HUES48 (cell line): Measurements from ENCODE around the gene RHBDD2.
A peak's percentile ranks its signal among the peaks of the same experiment; 100 is the strongest.
"Not testable (repeated sequence)": the region's sequence is repeated elsewhere in the genome, so short reads cannot be mapped to it uniquely, and the experiment has no call there.

Experiments used
- H3K27ac ChIP-seq: one replicate; pipeline ENCODE4 v1.7.0; 2013; ENCODE audit warnings: low read depth, low read length, inconsistent platforms
- H3K27me3 ChIP-seq: 2 replicates; pipeline ENCODE4 v1.6.1; 2013; ENCODE audit warnings: mild to moderate bottlenecking, low read length; ENCODE audit not compliant: control insufficient read depth, insufficient read depth
- H3K36me3 ChIP-seq: 2 replicates; pipeline ENCODE4 v1.6.1; 2013; ENCODE audit warnings: low read length; ENCODE audit not compliant: control insufficient read depth, insufficient read depth
- H3K4me1 ChIP-seq: 2 replicates; pipeline ENCODE4 v1.6.1; 2013; ENCODE audit warnings: mild to moderate bottlenecking, low read length; ENCODE audit not compliant: control insufficient read depth, insufficient read depth
- H3K4me3 ChIP-seq: 2 replicates; pipeline ENCODE4 v1.5.1; 2013; ENCODE audit warnings: mild to moderate bottlenecking, low read depth, low read length
- H3K9ac ChIP-seq: 2 replicates; pipeline ENCODE4 v1.6.1; 2013; ENCODE audit warnings: mild to moderate bottlenecking, low read depth, low read length, moderate library complexity
- H3K9me3 ChIP-seq: 2 replicates; pipeline ENCODE4 v1.6.1; 2013; ENCODE audit warnings: low read length; ENCODE audit not compliant: control insufficient read depth, insufficient read depth

The RHBDD2 gene

DNA sequence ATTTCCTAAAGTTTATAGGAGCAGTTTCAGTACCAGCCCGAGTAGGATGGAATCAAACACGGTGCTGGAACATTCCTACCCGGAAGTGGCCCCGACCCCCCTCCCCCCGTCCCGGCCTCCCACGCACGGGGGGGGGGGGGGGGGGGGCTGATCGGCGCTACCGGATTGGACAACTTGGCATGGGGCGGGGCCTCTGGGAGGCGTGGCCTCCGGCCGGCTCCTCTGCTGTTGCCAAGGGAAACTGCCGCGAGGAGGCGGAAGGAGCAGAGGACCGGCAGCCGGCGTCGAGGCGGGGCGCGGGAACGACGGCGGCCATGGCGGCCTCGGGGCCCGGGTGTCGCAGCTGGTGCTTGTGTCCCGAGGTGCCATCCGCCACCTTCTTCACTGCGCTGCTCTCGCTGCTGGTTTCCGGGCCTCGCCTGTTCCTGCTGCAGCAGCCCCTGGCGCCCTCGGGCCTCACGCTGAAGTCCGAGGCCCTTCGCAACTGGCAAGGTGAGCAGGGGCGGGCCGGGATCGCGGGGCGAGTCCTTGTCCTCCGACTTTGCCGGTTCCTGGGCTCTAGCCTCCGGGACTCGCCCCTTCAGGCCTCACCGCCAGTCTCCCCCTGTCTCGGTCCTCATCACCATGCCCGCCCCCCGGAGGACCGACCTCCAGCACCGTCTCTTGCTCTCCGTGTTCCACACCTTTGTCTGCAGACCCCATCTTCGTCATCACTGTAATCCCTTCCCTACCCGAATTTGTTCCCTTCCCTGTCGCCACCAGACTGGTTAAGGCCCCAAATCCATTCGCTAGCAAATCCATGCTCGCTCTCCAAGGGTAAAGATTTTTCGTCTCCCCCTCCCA is at the start of gene RHBDD2:
Gene RHBDD2 (plus strand): TSS at position 266 of the 843 bp plus-strand sequence. CDS start 49 bp downstream, at position 315.
- peak within 1 kb of the TSS; percentile 86 for H3K4me3 ChIP-seq
- peak within 1 kb of the TSS; percentile 81 for H3K27ac ChIP-seq
- H3K4me1 ChIP-seq: peaks cover 19% of the 10 kb centered on the region
- H3K9me3 ChIP-seq: no peaks in the 10 kb centered on the region
- peaks cover 27% of the 10 kb centered on the region for H3K36me3 ChIP-seq
- H3K27me3 ChIP-seq: peaks cover 15% of the 10 kb centered on the region
- peak within 1 kb of the TSS; percentile 73 for H3K9ac ChIP-seq

DNA sequence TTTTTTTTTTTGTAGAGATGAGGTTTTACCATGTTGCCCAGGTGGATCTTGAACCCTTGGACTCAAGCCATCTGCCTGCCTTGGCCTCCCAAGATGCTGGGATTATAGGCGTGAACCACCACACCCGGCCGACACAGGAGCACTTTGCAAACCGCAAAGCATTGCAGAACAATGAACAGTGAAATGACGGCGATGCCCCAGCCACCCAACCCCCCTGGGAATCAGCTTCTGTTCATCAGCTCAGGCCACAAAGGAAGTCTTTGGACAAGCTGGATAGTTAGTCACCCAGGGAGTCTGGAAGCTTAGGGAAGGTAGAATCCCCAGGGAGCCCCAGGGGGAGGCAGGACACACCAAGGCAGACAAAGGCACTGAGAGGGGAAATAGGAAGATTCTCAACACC is 49.2 kb upstream of the RHBDD2 start:
- H3K4me1 ChIP-seq, H3K9ac ChIP-seq, H3K9me3 ChIP-seq, H3K4me3 ChIP-seq, H3K27ac ChIP-seq, H3K27me3 ChIP-seq, H3K36me3 ChIP-seq: not testable (repeated sequence)

DNA sequence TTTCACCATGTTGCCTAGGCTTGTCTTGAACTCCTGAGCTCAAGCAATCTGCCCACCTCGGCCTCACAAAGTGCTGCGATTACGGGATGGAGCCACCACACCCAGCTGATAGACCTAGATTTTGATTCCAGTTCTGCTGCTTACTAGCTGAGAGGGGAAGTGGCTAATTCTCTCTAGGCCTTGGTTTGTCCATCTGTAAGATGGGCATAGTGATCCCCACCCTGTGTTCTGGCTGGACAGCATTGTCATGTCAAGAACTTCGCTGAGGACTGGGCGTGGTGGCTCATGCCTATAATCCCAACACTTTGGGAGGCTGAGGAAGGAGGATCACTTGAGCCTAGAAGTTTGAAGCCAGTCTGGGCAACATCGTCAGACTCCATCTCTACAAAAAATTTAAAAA is 47.9 kb upstream of the RHBDD2 start:
- Histone ChIP-seq H3K36me3 (no peaks in the 10 kb centered on the region), H3K9ac (no peak overlapping the region), H3K9me3 (no peaks in the 10 kb centered on the region), H3K4me3 (no peak overlapping the region), H3K4me1 (no peaks in the 10 kb centered on the region), H3K27ac (no peak overlapping the region), H3K27me3 (no peaks in the 10 kb centered on the region)

DNA sequence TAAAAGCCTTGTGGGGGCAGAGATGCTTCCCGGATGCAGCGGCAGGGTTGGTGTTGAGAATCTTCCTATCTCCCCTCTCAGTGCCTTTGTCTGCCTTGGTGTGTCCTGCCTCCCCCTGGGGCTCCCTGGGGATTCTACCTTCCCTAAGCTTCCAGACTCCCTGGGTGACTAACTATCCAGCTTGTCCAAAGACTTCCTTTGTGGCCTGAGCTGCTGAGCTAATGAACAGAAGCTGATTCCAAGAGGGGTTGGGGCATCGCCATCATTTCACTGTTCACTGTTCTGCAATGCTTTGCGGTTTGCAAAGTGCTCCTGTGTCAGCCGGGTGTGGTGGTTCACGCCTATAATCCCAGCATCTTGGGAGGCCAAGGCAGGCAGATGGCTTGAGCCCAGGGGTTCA is 45.2 kb upstream of the RHBDD2 start:
- H3K36me3 ChIP-seq, H3K27ac ChIP-seq, H3K4me1 ChIP-seq, H3K27me3 ChIP-seq, H3K9ac ChIP-seq, H3K9me3 ChIP-seq, H3K4me3 ChIP-seq: not testable (repeated sequence)

DNA sequence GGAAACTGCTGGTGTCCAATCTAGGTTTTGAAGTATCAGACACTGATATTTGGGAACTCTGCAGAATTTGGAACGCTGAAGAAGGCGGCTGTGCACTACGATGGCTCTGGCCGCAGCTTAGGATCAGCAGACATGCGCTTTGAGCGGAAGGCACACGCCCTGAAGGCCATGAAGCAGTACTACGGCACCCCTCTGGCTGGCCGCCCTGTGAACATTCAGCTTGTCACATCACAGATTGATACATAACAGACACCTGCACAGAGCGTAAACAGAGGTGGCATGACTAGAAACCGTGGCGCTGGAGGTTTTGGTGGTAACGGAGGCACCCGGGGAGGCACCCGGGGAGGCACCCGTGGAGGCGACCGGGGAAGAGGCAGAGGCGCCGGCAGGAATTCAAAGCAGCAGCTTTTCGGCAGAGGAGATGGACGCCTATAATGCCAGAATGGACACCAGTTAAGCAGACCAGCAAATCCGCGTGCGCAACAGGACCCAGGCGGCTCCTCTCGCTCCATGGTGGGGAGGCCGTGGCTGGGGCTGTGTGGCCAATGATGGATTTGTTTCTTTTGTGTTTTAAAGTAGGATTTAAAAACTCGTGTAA is 43.0 kb upstream of the RHBDD2 start:
- Histone ChIP-seq H3K9ac (no peak overlapping the region), H3K4me1 (no peaks in the 10 kb centered on the region), H3K4me3 (no peak overlapping the region), H3K9me3 (no peaks in the 10 kb centered on the region), H3K27ac (no peak overlapping the region), H3K27me3 (no peaks in the 10 kb centered on the region), H3K36me3 (no peaks in the 10 kb centered on the region)

DNA sequence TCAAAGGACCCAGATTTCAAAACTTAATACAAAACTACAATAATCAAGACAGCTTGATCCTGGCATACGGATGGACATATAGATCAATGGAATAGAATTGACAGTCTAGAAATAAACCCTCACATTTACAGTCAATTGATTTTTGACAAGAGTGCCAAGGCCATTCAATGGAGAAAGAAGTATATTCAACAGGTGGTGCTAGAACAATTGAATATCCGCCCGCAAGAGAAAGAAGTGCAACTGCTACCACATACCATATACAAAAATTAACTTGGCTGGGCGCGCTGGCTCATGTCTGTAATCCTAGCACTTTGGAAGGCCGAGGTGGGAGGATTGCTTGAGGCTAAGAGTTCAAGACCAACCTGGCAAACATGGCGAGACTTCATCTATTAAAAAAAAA is 42.0 kb upstream of the RHBDD2 start:
- Histone ChIP-seq H3K9ac (no peak overlapping the region), H3K27me3 (no peaks in the 10 kb centered on the region), H3K9me3 (no peaks in the 10 kb centered on the region), H3K4me1 (no peaks in the 10 kb centered on the region), H3K27ac (no peak overlapping the region), H3K4me3 (no peak overlapping the region), H3K36me3 (no peaks in the 10 kb centered on the region)

DNA sequence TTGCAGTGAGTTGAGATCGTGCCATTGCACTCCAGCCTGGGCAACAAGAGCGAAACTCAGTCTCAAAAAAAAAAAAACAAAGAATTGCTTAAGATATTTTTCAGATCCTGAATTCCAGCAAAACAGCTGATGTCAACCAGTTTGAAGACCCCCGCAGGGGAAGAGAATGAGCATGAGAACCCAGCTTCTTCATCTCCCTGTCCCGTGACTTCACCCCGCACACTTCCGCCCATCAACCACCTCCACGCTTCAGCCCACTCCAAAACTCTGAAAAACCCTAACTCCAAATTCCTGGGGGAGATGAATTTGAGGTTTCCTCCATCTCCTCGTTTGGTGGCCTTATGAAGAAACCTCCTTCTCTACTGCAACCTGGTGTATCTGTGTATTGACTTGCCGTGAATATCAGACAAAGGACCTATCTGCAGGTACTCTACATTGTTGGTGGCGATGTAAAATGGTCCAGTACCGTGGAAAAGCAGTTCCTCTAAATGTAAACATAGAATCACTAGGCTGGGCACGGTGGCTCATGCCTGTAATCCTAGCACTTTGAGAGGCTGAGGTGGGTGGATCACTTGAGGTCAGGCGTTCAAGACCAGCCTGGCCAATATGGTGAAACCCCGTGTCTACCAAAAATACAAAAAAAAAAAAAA is 40.4 kb upstream of the RHBDD2 start:
- H3K27ac ChIP-seq, H3K4me1 ChIP-seq, H3K9ac ChIP-seq, H3K36me3 ChIP-seq, H3K4me3 ChIP-seq, H3K27me3 ChIP-seq, H3K9me3 ChIP-seq: not testable (repeated sequence)

DNA sequence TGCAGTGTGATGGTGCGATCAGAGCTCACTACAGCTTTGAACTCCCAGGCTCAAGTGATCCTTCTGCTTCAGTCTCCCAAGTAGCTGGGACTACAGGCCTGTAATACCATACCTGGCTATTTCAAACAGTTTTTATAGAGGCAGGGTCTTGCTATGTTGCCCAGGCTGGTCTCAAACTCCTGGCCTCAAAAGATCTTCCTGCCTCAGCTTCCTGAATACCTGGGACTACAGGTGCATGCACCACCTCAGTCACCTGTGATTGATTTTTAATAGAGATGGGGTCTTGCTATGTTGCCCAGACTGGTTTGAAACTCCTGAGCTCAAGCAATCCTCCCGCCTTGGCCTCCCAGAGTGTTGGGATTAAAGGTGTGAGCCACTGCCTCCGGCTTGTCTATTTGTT is 38.8 kb upstream of the RHBDD2 start:
- no peaks in the 10 kb centered on the region for H3K4me1 ChIP-seq
- H3K9me3 ChIP-seq: no peaks in the 10 kb centered on the region
- H3K9ac ChIP-seq: no peak overlapping the region
- no peak overlapping the region for H3K4me3 ChIP-seq
- H3K36me3 ChIP-seq: no peaks in the 10 kb centered on the region
- H3K27ac ChIP-seq: no peak overlapping the region
- H3K27me3 ChIP-seq: no peaks in the 10 kb centered on the region

DNA sequence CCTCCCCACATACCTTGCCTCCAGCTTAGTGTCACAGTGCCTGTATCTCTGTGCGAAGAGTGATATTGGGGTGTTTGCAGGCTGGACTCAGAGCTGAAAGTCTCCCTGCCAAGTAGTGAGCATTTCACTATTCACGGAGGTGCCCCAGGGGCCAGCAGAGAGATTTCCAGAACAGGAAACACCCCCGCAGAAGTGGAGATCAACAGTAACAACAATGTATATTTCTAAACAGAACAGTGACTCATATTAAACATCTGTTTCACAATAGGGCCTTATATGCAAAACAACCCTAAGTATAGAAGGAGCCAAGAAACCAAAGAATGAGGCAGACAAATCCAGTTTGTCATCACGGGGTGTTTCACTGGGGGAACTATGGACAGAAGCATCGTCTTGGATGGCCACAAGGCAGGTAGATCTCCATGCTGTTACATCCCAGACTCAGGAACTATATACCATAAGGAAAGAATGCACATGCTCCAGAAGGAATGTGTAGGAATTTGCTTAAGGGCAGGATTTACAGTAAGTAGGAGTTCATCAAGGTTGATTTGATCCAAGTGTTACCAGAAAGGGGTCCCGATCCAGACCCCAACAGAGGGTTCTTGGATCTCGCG is 35.9 kb upstream of the RHBDD2 start:
- no peak overlapping the region for H3K4me3 ChIP-seq
- H3K9ac ChIP-seq: no peak overlapping the region
- no peak overlapping the region for H3K27ac ChIP-seq

DNA sequence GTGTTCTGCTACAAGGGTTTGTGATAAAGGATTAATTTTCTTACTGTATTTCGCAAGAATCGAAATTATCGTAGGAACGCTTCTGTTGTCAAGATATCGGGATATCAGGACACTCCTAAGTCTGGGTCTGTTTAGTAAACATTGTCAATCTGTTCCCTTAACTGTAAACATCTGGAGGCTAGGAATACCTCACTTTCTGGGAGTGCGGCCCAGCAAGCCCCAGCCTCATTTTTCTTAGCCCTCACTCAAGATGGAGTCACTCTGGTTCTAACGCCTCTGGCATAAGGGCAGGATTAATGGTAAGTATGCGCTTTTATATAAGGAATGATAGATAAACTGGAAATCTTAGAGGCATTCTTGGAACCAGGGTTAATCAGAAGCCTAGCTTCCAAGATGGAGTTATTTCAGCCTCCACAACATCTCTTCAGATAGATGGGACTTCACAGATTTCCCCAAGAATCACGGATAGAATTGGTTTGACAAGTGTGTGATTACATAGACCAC is 35.2 kb upstream of the RHBDD2 start:
- Histone ChIP-seq H3K36me3 (no peaks in the 10 kb centered on the region), H3K27ac (no peak overlapping the region), H3K4me1 (no peaks in the 10 kb centered on the region), H3K4me3 (no peak overlapping the region), H3K27me3 (no peaks in the 10 kb centered on the region), H3K9ac (no peak overlapping the region), H3K9me3 (no peaks in the 10 kb centered on the region)

More for the DNA sequence above, 35.9 kb upstream of the RHBDD2 start:
- Histone ChIP-seq H3K36me3 (no peaks in the 10 kb centered on the region), H3K4me1 (no peaks in the 10 kb centered on the region), H3K27me3 (no peaks in the 10 kb centered on the region), H3K9me3 (no peaks in the 10 kb centered on the region)

DNA sequence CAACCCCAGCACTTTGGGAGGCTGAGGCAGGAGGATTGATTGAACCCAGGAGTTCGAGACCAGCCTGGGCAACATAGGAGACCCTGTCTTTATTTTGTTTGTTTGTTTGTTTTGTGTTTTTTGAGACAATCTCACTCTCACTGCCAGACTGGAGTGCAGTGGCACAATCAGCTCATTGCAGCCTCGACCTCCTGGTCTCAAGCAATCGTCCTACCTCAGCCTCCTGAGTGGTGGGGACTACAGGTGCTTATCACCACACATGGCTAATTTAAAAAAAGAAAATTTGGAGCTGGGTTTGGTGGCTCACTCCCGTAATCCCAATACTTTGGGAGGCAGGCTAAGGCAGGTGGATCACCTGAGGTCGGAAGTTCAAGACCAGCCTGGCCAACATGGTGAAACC is 34.7 kb upstream of the RHBDD2 start:
- Histone ChIP-seq H3K4me1 (no peaks in the 10 kb centered on the region), H3K4me3 (no peak overlapping the region), H3K9ac (no peak overlapping the region), H3K27ac (no peak overlapping the region), H3K27me3 (no peaks in the 10 kb centered on the region), H3K9me3 (no peaks in the 10 kb centered on the region), H3K36me3 (no peaks in the 10 kb centered on the region)
